Measurements from ENCODE around the gene KIF18A. TPM values are rescaled to one million over a fixed set of nuclear protein-coding genes. Genes with fewer than 3 reads are reported as not detected.
A peak's percentile ranks its signal among the peaks of the same experiment; 100 is the strongest.

KIF18A gene
- total and polyA plus RNA-seq, 7 experiments from 2014 or later: 0.48 to 21.3 (median 0.79) TPM

DNA sequence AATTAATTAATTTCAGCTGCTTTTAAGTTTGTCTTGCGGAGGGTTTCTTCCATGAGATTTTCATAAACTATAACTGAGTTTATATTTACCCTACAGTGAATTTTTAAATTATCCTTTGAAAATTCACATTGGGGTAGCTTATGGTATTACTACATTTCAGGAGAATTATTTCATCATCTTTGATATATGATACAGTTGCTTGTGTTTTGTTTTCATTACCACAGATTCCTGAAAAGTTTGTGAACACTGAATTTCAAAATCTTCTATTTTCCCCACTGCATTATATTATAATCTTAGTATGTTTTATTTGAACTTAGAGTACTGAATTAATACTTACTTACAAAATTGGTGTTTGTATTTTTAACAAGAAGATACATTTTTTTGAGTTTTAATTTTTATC is 24.6 kb upstream of the KIF18A start:
- Mint-ChIP-seq H3K9me3 (peaks cover 3 to 28% (median 15%) of the 10 kb centered on the region in 11 donors), H3K4me1 (peaks cover 0 to 3% (median 0%) of the 10 kb centered on the region in 7 donors), H3K4me3 (no peak overlapping the region), H3K27me3 (no peaks in the 10 kb centered on the region), H3K27ac (no peak overlapping the region), H3K36me3 (peaks cover 8 to 65% (median 60%) of the 10 kb centered on the region in 5 donors)
- no peaks in the 10 kb centered on the region for H3K36me3 ChIP-seq (ENCODE audit: control insufficient read depth in 2 of 3, insufficient read depth in 3 of 3, low read length in 3 of 3)
- ATAC-seq (no peak), DNase-seq (no peak)
- H3K27me3 ChIP-seq (ENCODE audit: control insufficient read depth in 2 of 2, insufficient read depth in 2 of 2, low read length in 2 of 2): no peaks in the 10 kb centered on the region
- POLR2A ChIA-PET: no interaction called here
- intact Hi-C loops (cut with micrococcal nuclease): no loop called here
- no peaks in the 10 kb centered on the region for H3K4me1 ChIP-seq (ENCODE audit: control insufficient read depth in 2 of 2, insufficient read depth in 2 of 2, low read length in 2 of 2)
- no peak overlapping the region for H3K27ac ChIP-seq (ENCODE audit: low read depth, low read length)
- no peaks in the 10 kb centered on the region for H3K9me3 ChIP-seq (ENCODE audit: control insufficient read depth in 2 of 3, low read length in 3 of 3)
- CTCF ChIA-PET: no interaction called here
- no peak overlapping the region for H3K4me3 ChIP-seq (ENCODE audit: low read length)

- CTCF ChIA-PET: interaction anchor here (1.4 kb wide), 1 partner anchor 11 kb away, joined by 3 read pairs; no protein-coding TSS in a partner anchor
- no peaks in the 10 kb centered on the region for H3K27me3 ChIP-seq (ENCODE audit: control insufficient read depth in 2 of 2, insufficient read depth in 2 of 2, low read length in 2 of 2)
- peaks cover 0 to 30% (median 19%) of the 10 kb centered on the region in 5 donors for H3K36me3 Mint-ChIP-seq
- H3K4me3 Mint-ChIP-seq: no peak overlapping the region
- POLR2A ChIA-PET: no interaction called here
- H3K4me1 ChIP-seq (ENCODE audit: control insufficient read depth in 2 of 2, insufficient read depth in 2 of 2, low read length in 2 of 2): peaks cover 0 to 3% of the 10 kb centered on the region in 2 donors
- peaks cover 0 to 1% (median 0%) of the 10 kb centered on the region in 11 donors for H3K9me3 Mint-ChIP-seq
- H3K27ac ChIP-seq (ENCODE audit: low read depth, low read length): no peak overlapping the region
- H3K9me3 ChIP-seq (ENCODE audit: control insufficient read depth in 2 of 3, low read length in 3 of 3): no peaks in the 10 kb centered on the region
- H3K4me3 ChIP-seq (ENCODE audit: low read length): no peak overlapping the region
- intact Hi-C loops (cut with micrococcal nuclease): loop anchor here in 1 of 2 donors (2.0 kb wide), 1 partner anchor 14 kb away; the partner anchor contains the start of genes KIF18A and METTL15
- no peak for ATAC-seq
- no peak overlapping the region for H3K27ac Mint-ChIP-seq
- H3K36me3 ChIP-seq (ENCODE audit: control insufficient read depth in 2 of 3, insufficient read depth in 3 of 3, low read length in 3 of 3): no peaks in the 10 kb centered on the region
- H3K27me3 Mint-ChIP-seq: no peaks in the 10 kb centered on the region
- DNase-seq: no peak
- H3K4me1 Mint-ChIP-seq: peaks cover 0 to 27% (median 14%) of the 10 kb centered on the region in 7 donors
Measured at GRCh38 chr11:28123151-28123581, 15.2 kb upstream of the KIF18A start.

DNA sequence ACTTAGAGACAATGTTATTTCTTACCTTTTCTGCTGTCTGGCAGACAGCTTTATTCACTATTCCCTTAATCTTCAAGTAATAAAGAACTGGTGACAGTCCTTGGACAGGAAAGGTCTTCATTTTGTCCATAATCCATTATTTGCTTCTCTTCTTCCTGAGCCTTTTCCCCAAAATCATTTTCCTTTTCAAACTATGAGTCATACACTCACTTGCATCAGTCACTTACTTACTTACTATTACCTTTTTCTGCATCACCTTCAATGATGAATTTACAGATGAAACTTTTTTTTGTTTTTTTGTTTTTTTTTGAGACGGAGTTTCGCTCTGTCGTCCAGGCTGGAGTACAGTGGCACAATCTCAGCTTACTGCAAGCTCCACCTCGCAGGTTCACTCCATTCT is 9.8 kb upstream of the KIF18A start:
- H3K4me3 ChIP-seq (ENCODE audit: low read length): no peak overlapping the region
- H3K27ac ChIP-seq (ENCODE audit: low read depth, low read length): no peak overlapping the region
- H3K4me1 Mint-ChIP-seq: peaks cover 6 to 56% (median 29%) of the 10 kb centered on the region in 7 donors
- peaks cover 0 to 4% (median 0%) of the 10 kb centered on the region in 3 experiments for H3K36me3 ChIP-seq (ENCODE audit: control insufficient read depth in 2 of 3, insufficient read depth in 3 of 3, low read length in 3 of 3)
- intact Hi-C loops (cut with micrococcal nuclease): no loop called here
- H3K4me3 Mint-ChIP-seq: no peak overlapping the region
- CTCF ChIA-PET: interaction anchor here (1.4 kb wide), 1 partner anchor 10 kb away, joined by 4 read pairs; the partner anchor contains the start of genes KIF18A and METTL15
- no peaks in the 10 kb centered on the region for H3K27me3 ChIP-seq (ENCODE audit: control insufficient read depth in 2 of 2, insufficient read depth in 2 of 2, low read length in 2 of 2)
- DNase-seq (no peak), ATAC-seq (no peak)
- H3K27me3 Mint-ChIP-seq: no peaks in the 10 kb centered on the region
- POLR2A ChIA-PET: no interaction called here
- peaks cover 10 to 22% (median 13%) of the 10 kb centered on the region in 5 donors for H3K36me3 Mint-ChIP-seq
- peak overlapping the region in 1 of 9 donors; percentile 5 for H3K27ac Mint-ChIP-seq
- peaks cover 0 to 3% of the 10 kb centered on the region in 2 donors for H3K4me1 ChIP-seq (ENCODE audit: control insufficient read depth in 2 of 2, insufficient read depth in 2 of 2, low read length in 2 of 2)
- no peaks in the 10 kb centered on the region for H3K9me3 Mint-ChIP-seq
- H3K9me3 ChIP-seq (ENCODE audit: control insufficient read depth in 2 of 3, low read length in 3 of 3): no peaks in the 10 kb centered on the region

- peaks cover 6 to 14% of the 10 kb centered on the region in 2 donors for H3K4me1 ChIP-seq (ENCODE audit: control insufficient read depth in 2 of 2, insufficient read depth in 2 of 2, low read length in 2 of 2)
- peaks cover 0 to 9% (median 0%) of the 10 kb centered on the region in 3 experiments for H3K36me3 ChIP-seq (ENCODE audit: control insufficient read depth in 2 of 3, insufficient read depth in 3 of 3, low read length in 3 of 3)
- H3K27ac Mint-ChIP-seq: no peak overlapping the region
- intact Hi-C loops (cut with micrococcal nuclease): no loop called here
- no peaks in the 10 kb centered on the region for H3K9me3 ChIP-seq (ENCODE audit: control insufficient read depth in 2 of 3, low read length in 3 of 3)
- no peaks in the 10 kb centered on the region for H3K9me3 Mint-ChIP-seq
- no peak overlapping the region for H3K4me3 Mint-ChIP-seq
- ATAC-seq (no peak), DNase-seq (no peak)
- H3K27me3 ChIP-seq (ENCODE audit: control insufficient read depth in 2 of 2, insufficient read depth in 2 of 2, low read length in 2 of 2): no peaks in the 10 kb centered on the region
- CTCF ChIA-PET: no interaction called here
- H3K4me1 Mint-ChIP-seq: peaks cover 13 to 79% (median 52%) of the 10 kb centered on the region in 7 donors
- peaks cover 11 to 19% (median 14%) of the 10 kb centered on the region in 5 donors for H3K36me3 Mint-ChIP-seq
- no peaks in the 10 kb centered on the region for H3K27me3 Mint-ChIP-seq
- no peak overlapping the region for H3K4me3 ChIP-seq (ENCODE audit: low read length)
- POLR2A ChIA-PET: no interaction called here
- no peak overlapping the region for H3K27ac ChIP-seq (ENCODE audit: low read depth, low read length)
Measured at GRCh38 chr11:28114731-28115130, 6.8 kb upstream of the KIF18A start.

DNA sequence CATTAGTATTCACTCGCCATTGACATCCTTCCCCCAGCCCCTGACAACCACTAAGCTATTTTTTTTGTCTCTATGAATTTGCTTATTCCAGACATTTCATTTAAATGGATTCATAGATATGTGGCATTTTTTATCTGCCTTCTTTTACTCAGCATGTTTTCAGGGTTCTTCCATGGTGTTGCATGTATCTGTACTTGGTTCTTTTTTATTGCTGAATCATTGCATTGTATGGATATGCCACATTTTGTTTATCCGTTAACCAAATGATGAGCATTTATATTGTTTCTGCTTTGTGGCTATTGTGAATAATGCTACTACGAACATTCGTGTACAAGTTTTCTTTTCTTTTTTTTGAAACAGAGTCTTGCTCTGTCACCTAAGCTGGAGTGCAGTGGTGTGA is 6.2 kb upstream of the KIF18A start:
- no peak for ATAC-seq
- Mint-ChIP-seq H3K4me3 (no peak overlapping the region), H3K27ac (peak overlapping the region in 2 of 9 donors; percentile 25 to 71), H3K9me3 (no peaks in the 10 kb centered on the region), H3K4me1 (peaks cover 16 to 79% (median 55%) of the 10 kb centered on the region in 7 donors), H3K27me3 (no peaks in the 10 kb centered on the region), H3K36me3 (peaks cover 11 to 19% (median 12%) of the 10 kb centered on the region in 5 donors)
- Histone ChIP-seq H3K4me1 (ENCODE audit: control insufficient read depth in 2 of 2, insufficient read depth in 2 of 2, low read length in 2 of 2) (peaks cover 12 to 21% of the 10 kb centered on the region in 2 donors), H3K27ac (ENCODE audit: low read depth, low read length) (no peak overlapping the region), H3K9me3 (ENCODE audit: control insufficient read depth in 2 of 3, low read length in 3 of 3) (no peaks in the 10 kb centered on the region), H3K4me3 (ENCODE audit: low read length) (no peak overlapping the region), H3K27me3 (ENCODE audit: control insufficient read depth in 2 of 2, insufficient read depth in 2 of 2, low read length in 2 of 2) (no peaks in the 10 kb centered on the region), H3K36me3 (ENCODE audit: control insufficient read depth in 2 of 3, insufficient read depth in 3 of 3, low read length in 3 of 3) (peaks cover 0 to 9% (median 0%) of the 10 kb centered on the region in 3 experiments)
- intact Hi-C loops (cut with micrococcal nuclease): no loop called here
- DNase-seq: no peak
- CTCF ChIA-PET: no interaction called here
- POLR2A ChIA-PET: no interaction called here

- Histone ChIP-seq H3K36me3 (ENCODE audit: control insufficient read depth in 2 of 3, insufficient read depth in 3 of 3, low read length in 3 of 3) (peaks cover 0 to 9% (median 0%) of the 10 kb centered on the region in 3 experiments), H3K4me3 (ENCODE audit: low read length) (peak overlapping the region; percentile 85), H3K27ac (ENCODE audit: low read depth, low read length) (peak overlapping the region; percentile 92), H3K27me3 (ENCODE audit: control insufficient read depth in 2 of 2, insufficient read depth in 2 of 2, low read length in 2 of 2) (no peaks in the 10 kb centered on the region), H3K4me1 (ENCODE audit: control insufficient read depth in 2 of 2, insufficient read depth in 2 of 2, low read length in 2 of 2) (peaks cover 19 to 27% of the 10 kb centered on the region in 2 donors), H3K9me3 (ENCODE audit: control insufficient read depth in 2 of 3, low read length in 3 of 3) (no peaks in the 10 kb centered on the region)
- H3K4me1 Mint-ChIP-seq: peaks cover 25 to 79% (median 68%) of the 10 kb centered on the region in 7 donors
- ATAC-seq: no peak
- H3K36me3 Mint-ChIP-seq: peaks cover 6 to 11% (median 10%) of the 10 kb centered on the region in 5 donors
- H3K4me3 Mint-ChIP-seq: peak overlapping the region; percentile 89 to 98 (median 96)
- ChIA-PET CTCF (no interaction called here), POLR2A (no interaction called here)
- intact Hi-C loops (cut with micrococcal nuclease): no loop called here
- no peaks in the 10 kb centered on the region for H3K9me3 Mint-ChIP-seq
- peak in 1 of 9 donors; percentile 4 for DNase-seq
- no peaks in the 10 kb centered on the region for H3K27me3 Mint-ChIP-seq
- peak overlapping the region; percentile 96 to 100 (median 97) for H3K27ac Mint-ChIP-seq
Measured at GRCh38 chr11:28110821-28111200, 2.9 kb upstream of the KIF18A start.
